HepG2 (cell line): ENCODE measurements around the gene USP19. TPM values are rescaled to one million over a fixed set of nuclear protein-coding genes. Genes with fewer than 3 reads are reported as not detected.
A peak's percentile ranks its signal among the peaks of the same experiment; 100 is the strongest.

Experiments
- ARID2 ChIP-seq: sonication (generic); formaldehyde crosslinking; IDR thresholded peaks from 2 replicates; pipeline ENCODE4 v1.8.1; 2022; ENCODE audit warnings: mild to moderate bottlenecking, missing genetic modification reagents, borderline replicate concordance
- DBP ChIP-seq: sonication (generic); formaldehyde crosslinking; IDR thresholded peaks from 2 replicates; pipeline ENCODE4 v1.4.0; 2020; ENCODE audit warnings: missing genetic modification reagents; ENCODE audit errors: not compliant biosample characterization
- GFI1 ChIP-seq: sonication (generic); formaldehyde crosslinking; IDR thresholded peaks from 2 replicates; pipeline ENCODE4 v1.5.0; 2020; ENCODE audit warnings: missing genetic modification reagents, mild to moderate bottlenecking, borderline replicate concordance
- MAF1 ChIP-seq: sonication (generic); formaldehyde crosslinking; IDR thresholded peaks from 2 replicates; pipeline ENCODE4 v1.5.0; 2020; ENCODE audit warnings: missing genetic modification reagents, borderline replicate concordance
- MXI1 ChIP-seq: IDR thresholded peaks from 3 replicates; pipeline ENCODE4 v1.6.1; 2012; ENCODE audit warnings: low read depth, low read length, inconsistent platforms, borderline replicate concordance
- PRDM4 ChIP-seq: sonication (generic); formaldehyde crosslinking; IDR thresholded peaks from 2 replicates; pipeline ENCODE4 v1.9.0; 2021; ENCODE audit warnings: missing genetic modification reagents, borderline replicate concordance
- TFDP1 ChIP-seq: IDR thresholded peaks from 2 replicates; pipeline ENCODE4 v1.6.1; 2016; ENCODE audit warnings: missing compliant biosample characterization, missing genetic modification reagents, borderline replicate concordance
- ZNF224 ChIP-seq: sonication (generic); formaldehyde crosslinking; IDR thresholded peaks from 2 replicates; pipeline ENCODE4 v1.5.0; 2020; ENCODE audit warnings: mild to moderate bottlenecking, missing genetic modification reagents
- ZNF235 ChIP-seq: sonication (generic); formaldehyde crosslinking; IDR thresholded peaks from 2 replicates; pipeline ENCODE4 v1.8.1; 2023; ENCODE audit warnings: mild to moderate bottlenecking, missing genetic modification reagents, borderline replicate concordance
- ZNF343 ChIP-seq: sonication (generic); formaldehyde crosslinking; IDR thresholded peaks from 2 replicates; pipeline ENCODE4 v1.4.0; 2020; ENCODE audit warnings: mild to moderate bottlenecking, missing genetic modification reagents
- ZNF772 ChIP-seq: sonication (generic); formaldehyde crosslinking; IDR thresholded peaks from 2 replicates; pipeline ENCODE4 v1.5.0; 2020; ENCODE audit warnings: mild to moderate bottlenecking, missing genetic modification reagents
- polyA plus RNA-seq, 8 experiments: library from polyadenylated mRNA; depleted of rRNA in 3 of 8; stranded (reverse) in 7 of 8; unstranded in 1 of 8; fragments of >200 nt; fragmentation: Illumina TruSeq in 4 of 8; extraction: Trizol in 4 of 8; gene quantifications; 2 replicates each; pipeline versions ENCODE4 v1.2.1 to v1.2.3, GENCODE V29; 2011 to 2016; ENCODE audit warnings: low read depth in 4 of 8, missing spikeins in 1 of 8, mixed read lengths in 1 of 8; ENCODE audit not compliant: insufficient read depth in 1 of 8
- total RNA-seq, 5 experiments: library from RNA; depleted of rRNA; stranded (reverse); fragments of >200 nt; fragmentation: Illumina TruSeq; extraction: Trizol; gene quantifications; 2 replicates each; pipeline ENCODE4 v1.2.3, GENCODE V29; 2016; ENCODE audit warnings: low read depth in 1 of 5
- TF ChIP-seq, protein P1 (sequence below): sonication (generic); formaldehyde crosslinking; IDR thresholded peaks from 2 replicates; pipeline ENCODE4 v1.5.0; 2020; ENCODE audit warnings: mild to moderate bottlenecking, missing genetic modification reagents, moderate library complexity
- TF ChIP-seq, protein P2 (sequence below): IDR thresholded peaks from 2 replicates; pipeline ENCODE4 v1.6.1; 2016; ENCODE audit warnings: low read depth, missing genetic modification reagents, missing compliant biosample characterization

USP19 gene
- total and polyA plus RNA-seq, 2 of the 13 experiments (the other 11 are each of a cell fraction or from before 2014, with no cell fraction given) = 28.3 to 31.7 TPM

GRCh38 chr3:49165771-49166751 lies 45.4 kb upstream of the USP19 start, which contains the start of gene CCDC71 (continued):
- TF ChIP-seq, protein P1, sequence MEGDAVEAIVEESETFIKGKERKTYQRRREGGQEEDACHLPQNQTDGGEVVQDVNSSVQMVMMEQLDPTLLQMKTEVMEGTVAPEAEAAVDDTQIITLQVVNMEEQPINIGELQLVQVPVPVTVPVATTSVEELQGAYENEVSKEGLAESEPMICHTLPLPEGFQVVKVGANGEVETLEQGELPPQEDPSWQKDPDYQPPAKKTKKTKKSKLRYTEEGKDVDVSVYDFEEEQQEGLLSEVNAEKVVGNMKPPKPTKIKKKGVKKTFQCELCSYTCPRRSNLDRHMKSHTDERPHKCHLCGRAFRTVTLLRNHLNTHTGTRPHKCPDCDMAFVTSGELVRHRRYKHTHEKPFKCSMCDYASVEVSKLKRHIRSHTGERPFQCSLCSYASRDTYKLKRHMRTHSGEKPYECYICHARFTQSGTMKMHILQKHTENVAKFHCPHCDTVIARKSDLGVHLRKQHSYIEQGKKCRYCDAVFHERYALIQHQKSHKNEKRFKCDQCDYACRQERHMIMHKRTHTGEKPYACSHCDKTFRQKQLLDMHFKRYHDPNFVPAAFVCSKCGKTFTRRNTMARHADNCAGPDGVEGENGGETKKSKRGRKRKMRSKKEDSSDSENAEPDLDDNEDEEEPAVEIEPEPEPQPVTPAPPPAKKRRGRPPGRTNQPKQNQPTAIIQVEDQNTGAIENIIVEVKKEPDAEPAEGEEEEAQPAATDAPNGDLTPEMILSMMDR = no peak; the same call in 1 of the 2 replicates
- TF ChIP-seq GFI1 (CRISPR knock-in tag) (no peak), MAF1 (CRISPR knock-in tag) (no peak), ZNF343 (CRISPR knock-in tag) (peak; percentile 63), DBP (CRISPR knock-in tag) (no peak), MXI1 (peak; percentile 15; the same call in 1 of the 3 replicates), PRDM4 (CRISPR knock-in tag) (no peak), TFDP1 (CRISPR knock-in tag) (no peak), ZNF235 (no peak), ZNF224 (CRISPR knock-in tag) (no peak), ZNF772 (CRISPR knock-in tag) (0 out of 2 replicates have a peak, but pooled peaks have one; percentile 44), ARID2 (no peak)
- TF ChIP-seq, protein P2, sequence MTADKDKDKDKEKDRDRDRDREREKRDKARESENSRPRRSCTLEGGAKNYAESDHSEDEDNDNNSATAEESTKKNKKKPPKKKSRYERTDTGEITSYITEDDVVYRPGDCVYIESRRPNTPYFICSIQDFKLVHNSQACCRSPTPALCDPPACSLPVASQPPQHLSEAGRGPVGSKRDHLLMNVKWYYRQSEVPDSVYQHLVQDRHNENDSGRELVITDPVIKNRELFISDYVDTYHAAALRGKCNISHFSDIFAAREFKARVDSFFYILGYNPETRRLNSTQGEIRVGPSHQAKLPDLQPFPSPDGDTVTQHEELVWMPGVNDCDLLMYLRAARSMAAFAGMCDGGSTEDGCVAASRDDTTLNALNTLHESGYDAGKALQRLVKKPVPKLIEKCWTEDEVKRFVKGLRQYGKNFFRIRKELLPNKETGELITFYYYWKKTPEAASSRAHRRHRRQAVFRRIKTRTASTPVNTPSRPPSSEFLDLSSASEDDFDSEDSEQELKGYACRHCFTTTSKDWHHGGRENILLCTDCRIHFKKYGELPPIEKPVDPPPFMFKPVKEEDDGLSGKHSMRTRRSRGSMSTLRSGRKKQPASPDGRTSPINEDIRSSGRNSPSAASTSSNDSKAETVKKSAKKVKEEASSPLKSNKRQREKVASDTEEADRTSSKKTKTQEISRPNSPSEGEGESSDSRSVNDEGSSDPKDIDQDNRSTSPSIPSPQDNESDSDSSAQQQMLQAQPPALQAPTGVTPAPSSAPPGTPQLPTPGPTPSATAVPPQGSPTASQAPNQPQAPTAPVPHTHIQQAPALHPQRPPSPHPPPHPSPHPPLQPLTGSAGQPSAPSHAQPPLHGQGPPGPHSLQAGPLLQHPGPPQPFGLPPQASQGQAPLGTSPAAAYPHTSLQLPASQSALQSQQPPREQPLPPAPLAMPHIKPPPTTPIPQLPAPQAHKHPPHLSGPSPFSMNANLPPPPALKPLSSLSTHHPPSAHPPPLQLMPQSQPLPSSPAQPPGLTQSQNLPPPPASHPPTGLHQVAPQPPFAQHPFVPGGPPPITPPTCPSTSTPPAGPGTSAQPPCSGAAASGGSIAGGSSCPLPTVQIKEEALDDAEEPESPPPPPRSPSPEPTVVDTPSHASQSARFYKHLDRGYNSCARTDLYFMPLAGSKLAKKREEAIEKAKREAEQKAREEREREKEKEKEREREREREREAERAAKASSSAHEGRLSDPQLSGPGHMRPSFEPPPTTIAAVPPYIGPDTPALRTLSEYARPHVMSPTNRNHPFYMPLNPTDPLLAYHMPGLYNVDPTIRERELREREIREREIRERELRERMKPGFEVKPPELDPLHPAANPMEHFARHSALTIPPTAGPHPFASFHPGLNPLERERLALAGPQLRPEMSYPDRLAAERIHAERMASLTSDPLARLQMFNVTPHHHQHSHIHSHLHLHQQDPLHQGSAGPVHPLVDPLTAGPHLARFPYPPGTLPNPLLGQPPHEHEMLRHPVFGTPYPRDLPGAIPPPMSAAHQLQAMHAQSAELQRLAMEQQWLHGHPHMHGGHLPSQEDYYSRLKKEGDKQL (CRISPR knock-in tag) = no peak
